ENCODE measurements around the gene CITED4.
"Not testable (repeated sequence)": the region's sequence is repeated elsewhere in the genome, so short reads cannot be mapped to it uniquely, and the experiment has no call there.

CITED4 gene

DNA sequence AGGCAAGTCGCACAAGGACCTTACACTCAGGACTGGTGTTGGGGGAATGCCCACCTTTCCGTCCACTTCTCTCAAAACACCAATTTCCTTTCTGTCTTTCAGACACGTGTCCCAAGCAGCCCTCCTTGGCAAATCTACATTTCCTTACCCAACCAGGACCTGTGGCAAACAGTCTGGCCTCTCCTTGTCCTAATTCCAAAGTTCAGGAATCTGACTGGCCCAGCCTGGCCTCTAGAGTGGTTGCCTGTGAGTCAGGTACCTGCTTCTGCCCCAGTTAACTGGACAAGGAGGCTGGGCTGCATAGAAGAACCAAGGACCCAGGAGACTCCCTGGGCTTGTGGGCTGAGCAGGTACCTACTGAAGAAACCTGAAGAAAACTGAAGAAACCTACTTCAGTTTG is 34.3 kb upstream of the CITED4 start:
- H3K23ac ChIP-seq (ENCODE audit: low read depth, low read length, poor library complexity) = no peak overlapping the region
- no peak overlapping the region for H3K4me2 ChIP-seq (ENCODE audit: insufficient read depth, low read length, poor library complexity, severe bottlenecking)
- no peak overlapping the region for H4K91ac ChIP-seq (ENCODE audit: low read depth, low read length, poor library complexity)
- H2BK15ac ChIP-seq (ENCODE audit: low read length) = no peak overlapping the region
- H3K27ac ChIP-seq (replicated peaks; ENCODE audit: low read length) = no peak overlapping the region
- no peak overlapping the region for H3K4ac ChIP-seq (ENCODE audit: low read length)
- no peak overlapping the region for H3K4me3 ChIP-seq (ENCODE audit: low read length in 2 of 2)
- peaks cover 4 to 12% of the 10 kb centered on the region in 2 donors for H3K9me3 ChIP-seq (replicated peaks in 1 of 2; ENCODE audit: control insufficient read depth in 2 of 2, insufficient read depth in 1 of 2, low read depth in 1 of 2, low read length in 2 of 2)
- H2AK5ac ChIP-seq (ENCODE audit: low read depth, low read length) = no peak overlapping the region
- no peak overlapping the region for H3K18ac ChIP-seq (ENCODE audit: low read length)
- H4K8ac ChIP-seq (ENCODE audit: low read depth, low read length) = no peak overlapping the region
- no peak overlapping the region for H3K9ac ChIP-seq (ENCODE audit: low read depth, low read length, poor library complexity)
- H2BK12ac ChIP-seq (ENCODE audit: low read length) = no peak overlapping the region
- H3K79me1 ChIP-seq (ENCODE audit: low read depth, low read length) = no peaks in the 10 kb centered on the region
- no peak overlapping the region for H2AFZ ChIP-seq (ENCODE audit: low read length)
- no peak overlapping the region for H2BK5ac ChIP-seq (ENCODE audit: low read length)
- no peaks in the 10 kb centered on the region for H3K27me3 ChIP-seq (ENCODE audit: control insufficient read depth in 3 of 3, insufficient read depth in 3 of 3, low read depth in 1 of 3, low read length in 3 of 3)
- DNase-seq (ENCODE audit: low spot score) = no peak
- H3K36me3 ChIP-seq (replicated peaks in 1 of 2; ENCODE audit: control insufficient read depth in 2 of 2, insufficient read depth in 2 of 2, low read length in 2 of 2) = no peaks in the 10 kb centered on the region
- WGBS, 2 donors (ENCODE audit: extremely low coverage in 2 of 2, insufficient read length in 2 of 2, insufficient replicate concordance in 1 of 2) = no CpG with 5 or more reads among the region's 3 CpGs
- no peaks in the 10 kb centered on the region for H3K4me1 ChIP-seq (ENCODE audit: control insufficient read depth in 2 of 2, insufficient read depth in 1 of 2, low read depth in 1 of 2, low read length in 2 of 2)
- H2BK120ac ChIP-seq (ENCODE audit: low read depth, low read length) = no peak overlapping the region
- H3K14ac ChIP-seq (ENCODE audit: low read length) = no peak overlapping the region

DNA sequence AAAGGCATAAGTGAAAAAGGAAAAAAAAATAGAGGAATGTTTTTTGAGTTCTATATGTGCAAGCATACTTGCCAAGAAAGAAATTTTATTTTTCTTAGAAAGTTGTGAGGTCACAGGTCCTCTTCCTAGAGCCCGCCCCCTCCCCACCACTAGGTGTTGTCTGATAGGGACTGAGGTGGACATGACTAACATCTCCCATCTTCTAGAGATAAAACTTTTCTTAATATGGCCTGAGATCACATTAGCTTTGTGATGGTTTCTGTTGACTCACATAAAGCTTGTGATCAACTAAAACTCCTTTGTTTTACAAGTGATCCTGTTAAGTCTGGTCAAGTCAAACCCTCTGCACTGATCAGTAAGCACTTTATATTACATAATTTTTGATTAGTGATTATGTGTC is 33.4 kb upstream of the CITED4 start:
- WGBS, 2 donors (ENCODE audit: extremely low coverage in 2 of 2, insufficient read length in 2 of 2, insufficient replicate concordance in 1 of 2) = no CpG with 5 or more reads among the region's 1 CpG
- Histone ChIP-seq H2AFZ (ENCODE audit: low read length) (no peak overlapping the region), H3K9ac (ENCODE audit: low read depth, low read length, poor library complexity) (no peak overlapping the region), H2BK15ac (ENCODE audit: low read length) (no peak overlapping the region), H3K79me1 (ENCODE audit: low read depth, low read length) (no peaks in the 10 kb centered on the region), H2BK5ac (ENCODE audit: low read length) (no peak overlapping the region), H3K18ac (ENCODE audit: low read length) (no peak overlapping the region), H2AK5ac (ENCODE audit: low read depth, low read length) (no peak overlapping the region), H3K4me3 (ENCODE audit: low read length in 2 of 2) (no peak overlapping the region), H3K23ac (ENCODE audit: low read depth, low read length, poor library complexity) (no peak overlapping the region), H3K4me2 (ENCODE audit: insufficient read depth, low read length, poor library complexity, severe bottlenecking) (no peak overlapping the region), H3K27me3 (ENCODE audit: control insufficient read depth in 3 of 3, insufficient read depth in 3 of 3, low read depth in 1 of 3, low read length in 3 of 3) (no peaks in the 10 kb centered on the region), H3K4ac (ENCODE audit: low read length) (no peak overlapping the region), H3K14ac (ENCODE audit: low read length) (no peak overlapping the region), H3K4me1 (ENCODE audit: control insufficient read depth in 2 of 2, insufficient read depth in 1 of 2, low read depth in 1 of 2, low read length in 2 of 2) (no peaks in the 10 kb centered on the region), H2BK12ac (ENCODE audit: low read length) (no peak overlapping the region), H3K9me3 (replicated peaks in 1 of 2; ENCODE audit: control insufficient read depth in 2 of 2, insufficient read depth in 1 of 2, low read depth in 1 of 2, low read length in 2 of 2) (peaks cover 4 to 12% of the 10 kb centered on the region in 2 donors), H4K91ac (ENCODE audit: low read depth, low read length, poor library complexity) (no peak overlapping the region), H3K36me3 (replicated peaks in 1 of 2; ENCODE audit: control insufficient read depth in 2 of 2, insufficient read depth in 2 of 2, low read length in 2 of 2) (no peaks in the 10 kb centered on the region), H3K27ac (replicated peaks; ENCODE audit: low read length) (no peak overlapping the region), H4K8ac (ENCODE audit: low read depth, low read length) (no peak overlapping the region), H2BK120ac (ENCODE audit: low read depth, low read length) (no peak overlapping the region)
- DNase-seq (ENCODE audit: low spot score) = no peak

DNA sequence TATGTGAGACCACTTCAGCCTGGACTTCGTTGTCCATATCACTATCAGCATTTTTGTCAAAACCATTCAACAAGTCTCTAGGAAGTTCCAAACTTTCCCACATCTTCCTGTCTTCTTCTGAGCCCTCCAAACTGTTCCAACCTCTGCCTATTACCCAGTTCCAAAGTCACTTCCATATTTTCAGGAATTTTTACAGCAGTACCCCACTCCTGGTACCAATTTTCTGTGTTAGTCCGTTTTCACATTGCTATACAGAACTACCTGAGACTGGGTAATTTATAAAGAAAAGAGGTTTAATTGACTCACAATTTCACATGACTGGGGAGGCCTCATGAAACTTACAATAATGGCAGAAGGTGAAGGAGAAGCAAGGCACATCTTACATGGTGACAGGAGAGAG is 32.7 kb upstream of the CITED4 start:
- not testable (repeated sequence) for H2AK5ac ChIP-seq (ENCODE audit: low read depth, low read length); H4K8ac ChIP-seq (ENCODE audit: low read depth, low read length); H3K18ac ChIP-seq (ENCODE audit: low read length); H3K79me1 ChIP-seq (ENCODE audit: low read depth, low read length); H3K14ac ChIP-seq (ENCODE audit: low read length); H3K27ac ChIP-seq (replicated peaks; ENCODE audit: low read length); H2AFZ ChIP-seq (ENCODE audit: low read length); H2BK12ac ChIP-seq (ENCODE audit: low read length); H2BK15ac ChIP-seq (ENCODE audit: low read length); H3K9ac ChIP-seq (ENCODE audit: low read depth, low read length, poor library complexity); H3K4me1 ChIP-seq (ENCODE audit: control insufficient read depth in 2 of 2, insufficient read depth in 1 of 2, low read depth in 1 of 2, low read length in 2 of 2); H3K36me3 ChIP-seq (replicated peaks in 1 of 2; ENCODE audit: control insufficient read depth in 2 of 2, insufficient read depth in 2 of 2, low read length in 2 of 2); H2BK5ac ChIP-seq (ENCODE audit: low read length); H3K4me2 ChIP-seq (ENCODE audit: insufficient read depth, low read length, poor library complexity, severe bottlenecking); H3K23ac ChIP-seq (ENCODE audit: low read depth, low read length, poor library complexity); H4K91ac ChIP-seq (ENCODE audit: low read depth, low read length, poor library complexity); H3K27me3 ChIP-seq (ENCODE audit: control insufficient read depth in 3 of 3, insufficient read depth in 3 of 3, low read depth in 1 of 3, low read length in 3 of 3); DNase-seq (ENCODE audit: low spot score); H2BK120ac ChIP-seq (ENCODE audit: low read depth, low read length); H3K4ac ChIP-seq (ENCODE audit: low read length); H3K4me3 ChIP-seq (ENCODE audit: low read length in 2 of 2)
- peaks cover 4 to 12% of the 10 kb centered on the region in 2 donors for H3K9me3 ChIP-seq (replicated peaks in 1 of 2; ENCODE audit: control insufficient read depth in 2 of 2, insufficient read depth in 1 of 2, low read depth in 1 of 2, low read length in 2 of 2)
- no CpG with 5 or more reads among the region's 2 CpGs for WGBS, 2 donors (ENCODE audit: extremely low coverage in 2 of 2, insufficient read length in 2 of 2, insufficient replicate concordance in 1 of 2)

DNA sequence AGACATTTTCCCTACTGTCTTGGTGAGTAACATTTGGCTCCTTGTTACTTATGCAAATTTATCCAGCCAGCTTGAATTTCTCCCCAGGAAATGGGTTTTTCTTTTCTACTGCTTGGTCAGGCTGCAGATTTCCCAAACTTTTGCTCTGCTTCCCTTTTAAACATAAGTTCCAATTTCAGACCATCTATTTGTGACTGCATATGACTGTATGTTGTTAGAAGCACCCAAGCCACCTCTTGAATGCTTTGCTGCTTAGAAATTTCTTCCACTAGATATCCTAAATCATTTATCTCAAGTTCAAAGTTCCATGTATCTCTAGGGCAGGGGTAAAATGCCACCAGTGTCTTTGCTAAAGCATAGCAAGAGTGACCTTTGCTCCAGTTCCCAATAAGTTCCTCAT is 32.3 kb upstream of the CITED4 start:
- Histone ChIP-seq H3K14ac (ENCODE audit: low read length) (no peak overlapping the region), H3K4me1 (ENCODE audit: control insufficient read depth in 2 of 2, insufficient read depth in 1 of 2, low read depth in 1 of 2, low read length in 2 of 2) (no peaks in the 10 kb centered on the region), H4K8ac (ENCODE audit: low read depth, low read length) (no peak overlapping the region), H2AK5ac (ENCODE audit: low read depth, low read length) (no peak overlapping the region), H2AFZ (ENCODE audit: low read length) (no peak overlapping the region), H2BK120ac (ENCODE audit: low read depth, low read length) (no peak overlapping the region), H2BK12ac (ENCODE audit: low read length) (no peak overlapping the region), H3K9ac (ENCODE audit: low read depth, low read length, poor library complexity) (no peak overlapping the region), H3K4me3 (ENCODE audit: low read length in 2 of 2) (no peak overlapping the region), H3K23ac (ENCODE audit: low read depth, low read length, poor library complexity) (no peak overlapping the region), H3K36me3 (replicated peaks in 1 of 2; ENCODE audit: control insufficient read depth in 2 of 2, insufficient read depth in 2 of 2, low read length in 2 of 2) (no peaks in the 10 kb centered on the region), H3K27me3 (ENCODE audit: control insufficient read depth in 3 of 3, insufficient read depth in 3 of 3, low read depth in 1 of 3, low read length in 3 of 3) (no peaks in the 10 kb centered on the region), H3K9me3 (replicated peaks in 1 of 2; ENCODE audit: control insufficient read depth in 2 of 2, insufficient read depth in 1 of 2, low read depth in 1 of 2, low read length in 2 of 2) (peaks cover 4 to 12% of the 10 kb centered on the region in 2 donors), H3K79me1 (ENCODE audit: low read depth, low read length) (no peaks in the 10 kb centered on the region), H2BK5ac (ENCODE audit: low read length) (no peak overlapping the region), H2BK15ac (ENCODE audit: low read length) (no peak overlapping the region), H3K4me2 (ENCODE audit: insufficient read depth, low read length, poor library complexity, severe bottlenecking) (no peak overlapping the region), H3K4ac (ENCODE audit: low read length) (no peak overlapping the region), H4K91ac (ENCODE audit: low read depth, low read length, poor library complexity) (no peak overlapping the region), H3K18ac (ENCODE audit: low read length) (no peak overlapping the region), H3K27ac (replicated peaks; ENCODE audit: low read length) (no peak overlapping the region)
- DNase-seq (ENCODE audit: low spot score) = no peak

Data from neuronal stem cell (in vitro differentiated cells).